HG03025 (cell line): ENCODE data around the gene MSH5.

Experiments
- ATAC-seq: cut with Tn5 transposase; IDR thresholded peaks from one replicate; pipeline ENCODE4 v1.9.1; 2021; ENCODE audit warnings: mild to moderate bottlenecking, moderate library complexity; ENCODE audit not compliant: unreplicated experiment, low FRiP score

The MSH5 gene

DNA sequence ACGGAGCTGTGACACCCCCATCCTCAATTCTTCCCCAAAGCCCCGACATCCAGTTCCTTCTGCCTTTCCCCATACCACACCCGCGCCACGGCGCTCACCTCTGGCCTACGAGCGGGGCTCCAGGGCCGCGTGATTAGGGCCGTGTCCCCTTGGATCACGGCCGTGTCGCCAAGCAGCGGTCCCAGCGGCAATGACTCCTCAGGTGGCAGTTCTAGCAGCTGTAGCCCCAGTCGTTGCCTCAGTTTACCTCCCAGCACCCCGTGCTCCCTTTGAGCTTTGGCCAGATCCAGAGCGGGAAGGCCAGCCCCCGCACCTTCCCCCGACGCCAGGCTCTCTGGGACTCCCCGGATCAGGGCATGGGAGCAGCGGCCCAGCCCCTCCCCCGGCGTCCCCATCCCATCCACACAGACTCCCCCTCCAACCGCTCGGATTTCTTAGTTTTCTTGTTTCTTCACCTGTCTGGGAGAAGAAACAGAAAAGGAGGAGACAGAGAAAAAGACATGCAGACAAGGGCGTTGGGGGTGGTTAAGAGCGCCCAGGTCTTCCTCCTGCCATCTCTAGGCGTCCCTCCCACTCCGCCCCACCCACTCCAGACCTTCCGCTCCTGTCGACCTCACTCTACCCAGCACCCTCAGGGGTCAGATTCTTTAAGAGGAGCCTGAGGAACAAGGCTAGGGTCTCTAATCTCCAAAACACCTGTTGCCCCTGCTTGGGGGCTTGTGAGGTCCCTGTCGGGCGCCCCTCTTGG lies 10.9 kb upstream of the MSH5 start, which contains the start of gene DDAH2:
DDAH2 (minus strand) TSS at position 533 of the 748 bp plus-strand sequence; CDS start at position 395, 138 bp downstream.
- ATAC-seq, result no peak

GRCh38 chr6:31729515-31729978 lies 10.3 kb upstream of the MSH5 start:
- ATAC-seq, result no peak

DNA sequence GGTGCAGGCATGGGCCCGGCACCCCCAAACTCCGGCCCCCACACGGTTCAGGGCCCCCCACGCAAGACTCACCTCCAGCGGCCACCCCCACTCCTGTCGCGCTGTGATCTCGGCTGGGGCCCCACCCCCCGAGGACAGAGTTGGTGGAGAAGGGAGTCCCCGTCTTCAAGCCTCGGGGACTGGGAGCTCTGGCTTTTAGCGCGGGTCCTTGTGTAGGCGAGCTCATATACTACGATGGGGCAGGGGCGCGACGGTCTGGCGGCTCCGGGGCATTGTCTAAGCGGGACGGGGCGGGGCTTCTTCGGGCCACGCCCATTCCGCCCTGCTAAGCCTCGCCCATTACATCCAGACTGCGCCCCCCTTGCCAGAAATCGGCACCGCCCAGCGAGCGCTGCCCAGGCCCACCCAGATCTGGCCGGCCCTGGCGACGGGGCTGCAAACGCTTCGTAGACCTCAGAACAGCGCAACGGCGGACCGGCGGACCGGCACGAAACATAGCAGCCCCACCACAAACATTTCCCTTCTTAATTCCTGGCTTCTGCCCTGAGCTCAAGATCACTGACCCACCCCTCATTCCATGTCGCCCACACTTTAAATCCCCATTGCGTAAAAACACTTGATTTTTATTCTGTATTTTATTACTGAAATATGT lies 9.7 kb upstream of the MSH5 start:
- no peak for ATAC-seq

DNA sequence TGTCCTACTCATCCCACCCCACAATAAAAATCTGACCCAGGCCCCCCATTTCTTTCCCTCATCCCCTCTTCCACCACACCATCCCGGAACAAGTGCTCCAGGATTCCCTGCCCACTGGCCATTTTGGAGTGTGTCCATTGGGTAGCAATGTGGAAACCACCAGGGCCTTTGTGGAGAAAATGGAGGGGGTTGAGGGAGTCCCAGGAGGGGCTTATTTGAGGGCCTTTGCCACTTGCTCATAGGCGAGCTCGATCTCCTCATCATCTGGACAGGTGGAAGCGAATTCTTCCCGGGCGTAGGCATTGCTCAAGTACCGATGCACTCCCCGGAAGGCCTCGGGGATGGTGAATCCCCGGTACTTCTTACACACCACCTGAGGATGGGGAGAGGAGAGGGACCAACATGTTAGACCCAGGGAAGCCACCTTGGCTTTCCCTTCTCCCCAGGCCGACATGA lies 9.1 kb upstream of the MSH5 start:
- ATAC-seq, result no peak

- no peak for ATAC-seq
These were observed 7.8 kb upstream of the MSH5 start for GRCh38 chr6:31732029-31732428.

GRCh38 chr6:31733734-31734133 lies 6.1 kb upstream of the MSH5 start:
- no peak for ATAC-seq

- ATAC-seq, result no peak
These were observed 5.5 kb upstream of the MSH5 start for GRCh38 chr6:31734247-31734820.

- no peak for ATAC-seq
These were observed 4.9 kb upstream of the MSH5 start for GRCh38 chr6:31734821-31735406.

GRCh38 chr6:31736021-31736767 lies 3.6 kb upstream of the MSH5 start, which contains the start of gene CLIC1:
Gene CLIC1, minus strand, starts transcription at chr6:31736530. Its CDS starts 230 bp downstream, at chr6:31736300.
- ATAC-seq, result no peak

DNA sequence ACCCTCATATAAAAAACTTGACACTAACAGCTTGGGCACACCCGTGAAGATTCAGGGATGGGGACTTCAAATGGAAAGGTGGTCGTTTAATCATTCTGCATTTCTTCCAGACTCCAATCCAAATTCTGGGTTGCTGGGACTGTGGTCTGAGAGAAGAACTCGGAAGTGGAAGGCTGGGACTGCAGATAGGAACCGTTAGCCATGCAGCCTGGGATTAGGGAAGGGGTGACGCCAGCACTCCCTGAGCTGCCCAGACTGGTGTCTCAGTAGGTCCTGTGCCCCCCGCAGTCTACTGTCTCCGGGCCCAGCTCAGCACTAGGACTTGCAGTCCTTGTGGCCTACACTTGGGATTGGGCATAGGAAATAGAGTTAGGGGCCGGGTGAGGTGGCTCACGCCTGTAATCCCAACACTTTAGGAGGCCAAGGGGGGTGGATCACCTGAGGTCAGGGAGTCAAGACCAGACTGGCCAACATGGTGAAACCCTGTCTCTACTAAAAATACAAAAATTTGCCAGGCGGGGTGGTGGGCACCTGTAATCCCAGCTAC lies 3.0 kb upstream of the MSH5 start:
- no peak for ATAC-seq

- ATAC-seq, result no peak
These were observed 2.4 kb upstream of the MSH5 start for GRCh38 chr6:31737315-31737990.

DNA sequence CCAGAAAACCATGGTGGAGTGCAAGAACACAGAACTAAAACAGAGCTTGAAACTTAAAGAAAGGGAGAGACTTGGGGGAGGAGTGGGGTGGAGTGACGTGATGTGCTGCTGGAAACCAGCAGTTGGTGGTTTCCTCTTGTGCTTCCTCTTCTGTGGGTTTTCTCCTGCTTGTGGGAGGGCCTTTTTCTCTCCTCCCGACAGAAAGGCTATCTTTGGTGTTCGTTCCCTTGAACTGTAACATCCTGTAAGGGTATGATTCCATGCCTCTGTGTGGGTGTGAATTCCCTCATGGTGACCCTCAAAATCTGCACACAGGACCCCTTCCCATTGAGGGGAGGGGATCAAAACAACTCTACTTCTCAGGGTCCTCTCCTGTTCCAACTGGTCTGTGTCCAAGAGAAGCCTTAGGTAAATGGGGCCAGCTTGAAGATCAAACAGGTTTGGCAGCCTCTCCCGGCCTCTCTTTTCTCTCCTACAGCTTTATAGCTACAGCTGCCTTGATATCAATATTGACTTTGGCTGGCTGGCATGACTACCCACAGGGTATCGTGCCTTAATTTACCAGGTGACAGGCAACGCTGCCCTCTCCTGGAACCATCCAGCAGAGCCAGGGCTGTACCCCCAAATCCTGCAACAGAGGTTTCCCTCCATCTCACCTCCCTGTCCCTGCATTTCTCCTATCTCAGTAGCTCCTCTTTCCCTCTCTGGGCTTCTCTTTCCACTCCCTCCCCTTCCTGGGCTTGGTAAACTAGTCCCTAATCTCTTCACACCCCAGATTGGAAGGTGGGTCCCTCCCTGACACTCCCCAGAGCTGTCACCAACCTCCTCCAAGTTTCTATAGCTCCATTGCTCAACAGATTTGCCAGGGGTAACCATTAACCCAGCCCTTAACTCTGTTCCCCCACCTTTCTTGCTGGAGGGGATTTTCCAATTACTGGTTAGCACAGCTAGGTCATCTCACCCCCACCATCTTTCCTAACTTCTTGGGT lies 1.5 kb upstream of the MSH5 start:
- ATAC-seq, result no peak

- no peak for ATAC-seq
These were observed 805 bp downstream of the MSH5 start for GRCh38 chr6:31740397-31741223.

DNA sequence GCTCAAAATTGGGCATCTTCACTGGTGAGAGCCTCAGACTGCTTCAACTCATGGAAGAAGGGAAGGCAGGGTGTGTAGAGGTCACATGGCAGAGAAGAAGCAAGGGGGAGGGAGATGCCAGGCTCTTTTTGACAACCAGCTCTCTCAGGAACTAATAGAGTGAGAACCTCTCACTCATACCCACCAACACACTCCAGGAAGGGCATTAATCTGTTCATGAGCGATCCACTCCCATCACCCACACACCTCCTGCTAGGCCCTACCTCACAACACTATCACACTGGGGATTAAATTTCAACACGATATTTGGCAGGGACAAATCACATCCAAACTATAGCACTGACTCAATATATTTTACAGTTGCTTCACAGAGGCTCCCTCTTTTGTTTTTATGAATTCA lies 2.0 kb downstream of the MSH5 start:
- no peak for ATAC-seq

GRCh38 chr6:31742894-31743293 lies 3.1 kb downstream of the MSH5 start:
- no peak for ATAC-seq

DNA sequence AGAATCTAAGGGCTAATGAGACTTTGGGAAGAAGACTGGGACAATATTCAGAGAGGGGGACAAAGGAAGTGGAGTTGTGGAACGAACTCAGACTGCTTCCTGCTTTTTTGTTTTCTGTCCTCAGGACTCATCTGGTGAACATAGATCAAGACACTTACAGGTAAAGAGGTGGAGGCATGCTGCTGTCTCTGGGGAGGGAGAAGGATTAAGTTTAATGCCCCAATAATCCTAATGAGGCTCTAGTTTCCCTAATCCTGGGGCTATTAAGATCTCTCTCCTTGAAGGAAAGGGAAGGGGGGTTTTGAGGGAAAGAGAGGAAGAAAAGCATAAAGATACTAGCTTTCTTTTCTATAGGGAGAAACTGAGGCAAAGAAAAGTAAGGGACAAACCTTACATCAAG lies 4.6 kb downstream of the MSH5 start:
- ATAC-seq, result no peak

GRCh38 chr6:31749301-31750036 lies 9.7 kb downstream of the MSH5 start:
- ATAC-seq, result no peak
